GM18519 (cell line): Measurements from ENCODE around the gene CD244.
A peak's percentile ranks its signal among the peaks of the same experiment; 100 is the strongest.
"Not testable (repeated sequence)": the region's sequence is repeated elsewhere in the genome, so short reads cannot be mapped to it uniquely, and the experiment has no call there.

ENCODE experiments used
- ATAC-seq: cut with Tn5 transposase; IDR thresholded peaks from one replicate; pipeline ENCODE4 v1.9.1; 2021; ENCODE audit warnings: mild to moderate bottlenecking, moderate library complexity; ENCODE audit not compliant: unreplicated experiment, low FRiP score

CD244 gene

GRCh38 chr1:160789051-160789701 lies 73.5 kb downstream of the CD244 start:
- no peak for ATAC-seq

GRCh38 chr1:160782988-160783765 lies 79.5 kb downstream of the CD244 start:
- ATAC-seq = not testable (repeated sequence)

DNA sequence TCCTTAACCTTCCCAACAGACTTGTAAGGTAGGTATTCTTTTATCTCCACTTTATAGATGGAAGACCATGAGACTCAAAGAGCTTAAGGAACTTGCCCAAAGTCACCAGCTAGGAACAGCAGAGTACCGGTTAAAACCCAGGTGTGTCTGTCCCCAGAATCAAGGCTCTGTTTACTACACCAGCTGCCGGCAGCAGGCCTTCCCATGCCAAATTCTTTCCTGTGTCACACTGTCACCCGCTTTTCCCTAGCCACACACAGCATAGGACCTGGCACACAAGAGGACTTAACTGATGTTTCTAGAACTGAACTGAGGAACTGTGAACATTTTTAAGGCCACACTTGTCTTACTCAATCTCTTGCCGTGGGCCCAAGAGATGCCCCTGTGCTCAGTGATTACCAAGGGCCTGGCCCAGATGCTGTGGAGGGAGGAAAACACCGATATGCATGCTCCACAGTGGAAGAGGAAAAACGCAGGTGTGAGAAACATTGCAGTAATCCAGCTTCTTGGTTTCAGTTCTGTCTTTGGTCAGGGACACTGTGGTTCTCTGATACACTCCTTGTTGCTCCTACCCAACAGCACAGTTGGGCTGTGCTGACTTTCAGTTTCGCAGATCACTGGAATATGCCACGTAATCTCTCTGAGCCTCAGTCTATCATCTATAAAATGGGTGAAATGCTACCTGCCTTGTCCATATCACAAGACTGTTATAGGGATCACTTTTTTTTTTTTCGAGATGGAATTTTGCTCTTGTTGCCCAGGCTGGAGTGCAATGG lies 80.6 kb downstream of the CD244 start:
- ATAC-seq = peak; percentile 81

DNA sequence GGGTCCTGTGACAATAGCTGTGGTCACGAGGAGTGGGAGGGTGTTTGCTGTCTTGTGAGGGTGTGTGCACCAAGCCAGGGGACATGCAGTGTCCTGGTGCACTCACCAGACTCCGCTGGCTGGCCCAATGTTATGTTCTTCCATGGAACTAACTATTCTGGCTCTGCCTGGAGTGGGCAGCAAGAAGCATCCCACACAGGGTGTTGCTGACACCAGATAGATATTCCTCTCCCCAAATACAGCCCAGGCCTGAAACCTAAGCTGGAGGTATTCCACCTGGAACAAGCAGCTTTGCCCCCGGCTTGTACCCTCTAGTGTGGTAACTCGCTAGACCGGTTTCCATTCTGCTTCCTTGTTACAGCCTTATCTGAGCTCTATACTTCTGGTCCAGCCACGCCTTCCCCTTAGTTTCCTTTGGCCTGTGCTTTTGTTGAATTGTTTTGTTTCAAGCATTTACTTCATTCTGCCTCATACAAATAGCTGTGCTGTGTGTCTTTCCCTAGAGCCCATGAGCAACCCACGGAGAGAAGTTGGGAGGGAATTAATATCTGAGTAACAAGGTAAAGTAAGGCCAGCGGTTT lies 81.4 kb downstream of the CD244 start:
- no peak for ATAC-seq

- no peak for ATAC-seq
These were observed 82.3 kb downstream of the CD244 start for GRCh38 chr1:160780398-160780755.
